Neutrophil (primary cell): ENCODE measurements around the gene USP22.

Experiments used
- H3K27ac ChIP-seq: fragments of 200-600 bp; sonication (generic); 2 replicates; pipeline ENCODE4 v1.5.1; 2016; ENCODE audit warnings: mild to moderate bottlenecking, moderate library complexity
- H3K27me3 ChIP-seq: fragments of 200-600 bp; sonication (generic); 2 replicates; pipeline ENCODE4 v1.6.0; 2016; ENCODE audit warnings: mild to moderate bottlenecking
- H3K36me3 ChIP-seq: fragments of 200-600 bp; sonication (generic); 2 replicates; pipeline ENCODE4 v1.5.1; 2017
- H3K4me1 ChIP-seq, 2 experiments: fragments of 200-600 bp in 1 of 2; sonication (generic) in 1 of 2; 1 replicate in 1 of 2; 2 replicates in 1 of 2; pipeline versions ENCODE4 v1.5.1 to v1.6.1; 2013 to 2016; ENCODE audit warnings: low read depth in 1 of 2, low read length in 1 of 2, mild to moderate bottlenecking in 1 of 2, moderate library complexity in 1 of 2; ENCODE audit not compliant: control insufficient read depth in 1 of 2, insufficient read depth in 1 of 2
- H3K4me3 ChIP-seq, 2 experiments: fragments of 200-600 bp in 1 of 2; sonication (generic) in 1 of 2; 1 replicate in 1 of 2; 2 replicates in 1 of 2; pipeline ENCODE4 v1.5.1; 2013 to 2016; ENCODE audit warnings: low read depth in 1 of 2, low read length in 1 of 2, mild to moderate bottlenecking in 1 of 2, moderate library complexity in 1 of 2
- H3K9me3 ChIP-seq: fragments of 200-600 bp; sonication (generic); 2 replicates; pipeline ENCODE4 v1.5.1; 2016
- TF ChIP-seq, protein P1 (sequence below): fragments of 200-600 bp; sonication (generic); IDR thresholded peaks from 2 replicates; pipeline ENCODE4 v1.5.1; 2016; ENCODE audit warnings: antibody characterized with exemption

USP22 gene

DNA sequence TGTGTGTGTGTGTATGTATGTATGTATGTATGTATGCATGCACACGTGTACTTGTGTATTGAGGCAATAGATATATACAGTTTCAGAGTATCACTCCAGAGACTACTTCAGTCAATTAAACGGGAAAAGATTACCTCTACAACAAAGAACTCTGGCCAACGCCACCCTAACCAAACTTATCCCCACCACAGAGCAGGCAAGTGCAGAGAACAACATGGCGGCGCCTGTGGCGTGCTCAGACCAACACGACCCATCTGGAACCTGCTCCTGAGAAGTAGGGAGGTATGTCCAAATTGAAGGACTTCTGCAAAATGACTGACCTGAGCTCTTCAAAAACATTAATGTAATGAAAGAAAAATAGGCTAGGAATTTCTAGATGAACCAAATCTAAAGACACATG, 12.4 kb downstream of the USP22 start:
- Histone ChIP-seq H3K36me3 (peaks cover 32% of the 10 kb centered on the region), H3K27me3 (no peaks in the 10 kb centered on the region)
- TF ChIP-seq, protein P1, sequence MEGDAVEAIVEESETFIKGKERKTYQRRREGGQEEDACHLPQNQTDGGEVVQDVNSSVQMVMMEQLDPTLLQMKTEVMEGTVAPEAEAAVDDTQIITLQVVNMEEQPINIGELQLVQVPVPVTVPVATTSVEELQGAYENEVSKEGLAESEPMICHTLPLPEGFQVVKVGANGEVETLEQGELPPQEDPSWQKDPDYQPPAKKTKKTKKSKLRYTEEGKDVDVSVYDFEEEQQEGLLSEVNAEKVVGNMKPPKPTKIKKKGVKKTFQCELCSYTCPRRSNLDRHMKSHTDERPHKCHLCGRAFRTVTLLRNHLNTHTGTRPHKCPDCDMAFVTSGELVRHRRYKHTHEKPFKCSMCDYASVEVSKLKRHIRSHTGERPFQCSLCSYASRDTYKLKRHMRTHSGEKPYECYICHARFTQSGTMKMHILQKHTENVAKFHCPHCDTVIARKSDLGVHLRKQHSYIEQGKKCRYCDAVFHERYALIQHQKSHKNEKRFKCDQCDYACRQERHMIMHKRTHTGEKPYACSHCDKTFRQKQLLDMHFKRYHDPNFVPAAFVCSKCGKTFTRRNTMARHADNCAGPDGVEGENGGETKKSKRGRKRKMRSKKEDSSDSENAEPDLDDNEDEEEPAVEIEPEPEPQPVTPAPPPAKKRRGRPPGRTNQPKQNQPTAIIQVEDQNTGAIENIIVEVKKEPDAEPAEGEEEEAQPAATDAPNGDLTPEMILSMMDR = no peak

DNA sequence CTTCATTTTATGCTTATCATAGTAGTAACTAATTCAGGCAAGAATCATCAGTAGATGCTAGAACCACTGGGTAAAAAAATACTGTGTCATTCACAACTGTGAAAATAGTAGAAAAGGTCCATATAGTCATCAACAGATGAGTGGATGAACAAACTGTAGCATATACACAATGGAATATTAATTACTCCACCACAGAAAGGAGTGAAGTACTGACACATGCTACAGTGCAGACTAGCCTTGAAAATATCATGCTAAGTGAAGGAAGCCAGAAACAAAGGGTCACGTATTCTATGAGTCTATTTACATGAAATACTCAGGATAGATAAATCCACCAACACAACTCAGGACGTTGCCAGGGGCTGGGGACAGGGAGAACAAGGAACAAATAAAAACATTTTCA, 13.3 kb downstream of the USP22 start:
- no peak overlapping the region for H3K27ac ChIP-seq
- no peaks in the 10 kb centered on the region for H3K9me3 ChIP-seq
- no peaks in the 10 kb centered on the region for H3K27me3 ChIP-seq
- H3K36me3 ChIP-seq = peaks cover 41% of the 10 kb centered on the region
- no peak overlapping the region for H3K4me3 ChIP-seq
- H3K4me1 ChIP-seq = peaks cover 16 to 17% of the 10 kb centered on the region in 2 experiments
- TF ChIP-seq, protein P1 = no peak

More for the DNA sequence above, 12.4 kb downstream of the USP22 start:
- H3K27ac ChIP-seq = no peak overlapping the region
- H3K4me1 ChIP-seq = peaks cover 25 to 26% of the 10 kb centered on the region in 2 experiments
- no peak overlapping the region for H3K4me3 ChIP-seq
- no peaks in the 10 kb centered on the region for H3K9me3 ChIP-seq

DNA sequence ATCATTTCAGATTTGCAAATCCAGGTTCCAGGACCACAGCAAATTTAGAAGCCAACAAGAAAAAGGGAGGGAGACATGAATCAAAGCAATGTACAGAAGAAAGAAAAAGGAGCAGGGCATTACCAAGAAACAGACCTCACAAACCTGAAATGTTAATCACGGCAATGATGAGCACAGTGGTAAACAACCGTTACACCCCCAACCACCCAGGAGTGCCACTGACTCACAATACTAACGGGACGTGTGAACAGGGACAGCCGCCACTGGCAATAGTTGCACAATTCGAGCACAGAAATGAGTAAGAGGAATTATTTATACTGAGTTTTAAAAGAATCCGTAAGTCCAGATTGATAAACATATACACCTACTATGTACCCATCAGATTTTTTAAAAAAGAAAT, 13.8 kb downstream of the USP22 start:
- H3K27me3 ChIP-seq = no peaks in the 10 kb centered on the region
- H3K9me3 ChIP-seq = no peaks in the 10 kb centered on the region
- H3K4me3 ChIP-seq = no peak overlapping the region
- no peak overlapping the region for H3K27ac ChIP-seq
- H3K36me3 ChIP-seq = peaks cover 46% of the 10 kb centered on the region
- peaks cover 11 to 12% of the 10 kb centered on the region in 2 experiments for H3K4me1 ChIP-seq
- TF ChIP-seq, protein P1 = no peak

DNA sequence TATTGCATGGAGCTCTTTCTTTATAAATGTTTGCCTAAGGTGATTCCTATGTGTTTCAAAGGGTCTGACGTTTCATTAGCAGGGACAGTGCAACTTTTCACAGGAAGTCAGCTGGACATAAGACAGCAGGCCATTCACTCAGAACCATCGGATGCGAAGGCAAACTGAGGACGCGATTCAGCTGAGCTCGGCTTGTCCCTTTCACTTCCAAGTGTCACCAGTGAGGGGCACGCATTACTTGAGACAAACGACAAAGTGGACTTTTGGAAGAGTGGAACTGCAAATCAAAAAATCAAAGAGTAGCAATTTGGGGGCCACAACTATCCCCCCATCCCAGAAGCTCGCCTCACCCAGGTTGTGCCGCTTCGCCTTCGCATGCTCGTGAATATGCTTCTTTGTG, 14.6 kb downstream of the USP22 start:
- H3K27me3 ChIP-seq = no peaks in the 10 kb centered on the region
- TF ChIP-seq, protein P1 = no peak
- H3K4me1 ChIP-seq = peaks cover 3 to 4% of the 10 kb centered on the region in 2 experiments
- no peak overlapping the region for H3K4me3 ChIP-seq
- no peaks in the 10 kb centered on the region for H3K9me3 ChIP-seq
- H3K27ac ChIP-seq = no peak overlapping the region
- peaks cover 54% of the 10 kb centered on the region for H3K36me3 ChIP-seq

DNA sequence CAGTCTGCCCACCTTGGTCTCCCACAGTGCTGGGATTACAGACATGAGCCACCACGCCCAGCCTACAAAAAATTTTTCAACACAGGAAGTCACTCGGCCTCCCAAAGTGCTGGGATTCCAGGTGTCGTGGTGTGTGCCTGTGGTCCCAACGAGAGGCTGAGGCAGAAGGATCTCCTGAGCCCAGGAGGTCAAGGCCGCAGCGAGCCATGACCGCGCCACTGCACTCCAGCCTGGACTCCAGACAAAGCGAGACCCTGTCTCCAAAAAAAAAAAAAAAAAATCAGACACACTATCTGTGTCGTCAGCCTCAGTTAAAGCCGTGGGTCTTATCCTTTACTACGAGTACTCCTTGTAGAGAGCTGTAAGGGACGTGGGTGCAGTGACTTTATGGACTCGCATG, 15.8 kb downstream of the USP22 start:
- no peak overlapping the region for H3K27ac ChIP-seq
- H3K4me1 ChIP-seq = no peaks in the 10 kb centered on the region
- TF ChIP-seq, protein P1 = no peak

DNA sequence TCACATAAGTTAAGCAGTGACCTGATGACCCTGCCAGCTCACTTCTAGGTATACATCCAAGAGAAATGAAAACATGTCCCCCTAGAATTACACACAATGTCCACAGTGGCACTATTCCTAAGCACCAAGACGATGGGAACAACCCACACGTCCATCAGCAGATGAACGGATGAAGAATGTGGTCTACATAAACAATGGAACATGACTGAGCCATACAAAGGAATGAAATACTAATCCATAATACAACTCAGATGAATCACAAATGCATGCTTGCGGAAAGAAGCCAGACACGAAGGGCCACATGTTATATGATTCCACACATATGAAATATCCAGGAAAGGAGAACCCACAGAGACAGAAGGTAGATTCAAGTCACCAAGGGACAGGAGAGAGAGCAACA, 17.4 kb downstream of the USP22 start:
- no peak overlapping the region for H3K4me3 ChIP-seq
- TF ChIP-seq, protein P1 = no peak
- no peaks in the 10 kb centered on the region for H3K9me3 ChIP-seq
- peaks cover 71% of the 10 kb centered on the region for H3K36me3 ChIP-seq
- H3K4me1 ChIP-seq = no peaks in the 10 kb centered on the region
- H3K27ac ChIP-seq = no peak overlapping the region
- no peaks in the 10 kb centered on the region for H3K27me3 ChIP-seq

More for the DNA sequence above, 15.8 kb downstream of the USP22 start:
- no peak overlapping the region for H3K4me3 ChIP-seq
- H3K27me3 ChIP-seq = no peaks in the 10 kb centered on the region
- H3K9me3 ChIP-seq = no peaks in the 10 kb centered on the region
- H3K36me3 ChIP-seq = peaks cover 56% of the 10 kb centered on the region
